Measurements from ENCODE around the gene TRIML1. TPM values are rescaled to one million over a fixed set of nuclear protein-coding genes. Genes with fewer than 3 reads are reported as not detected.

The TRIML1 gene
- total RNA-seq, 5 donors from 2014 or later (not counting 1 experiment from before 2014, with no cell fraction given) = not detected

GRCh38 chr4:188110741-188111471 is 28.3 kb upstream of the TRIML1 start:
- no peaks in the 10 kb centered on the region for H3K4me1 Mint-ChIP-seq
- CTCF ChIA-PET = no interaction called here

GRCh38 chr4:188111955-188112354 is 27.3 kb upstream of the TRIML1 start:
- no CpG with 5 or more reads among the region's 6 CpGs for WGBS (ENCODE audit: insufficient coverage)

More at GRCh38 chr4:188110741-188111471, 28.3 kb upstream of the TRIML1 start:
- DNase-seq = no peak
- no peaks in the 10 kb centered on the region for H3K27me3 ChIP-seq (replicated peaks in 1 of 2; ENCODE audit: control insufficient read depth in 2 of 2, extremely low read depth in 1 of 2, insufficient read depth in 2 of 2, low read length in 1 of 2)
- H3K27ac ChIP-seq (ENCODE audit: low read length) = no peak overlapping the region
- no peaks in the 10 kb centered on the region for H3K4me1 ChIP-seq (ENCODE audit: control insufficient read depth in 1 of 2, extremely low read depth in 1 of 2, insufficient read depth in 2 of 2, low read length in 2 of 2)
- POLR2A ChIA-PET = no interaction called here
- 29% methylated on average over 2 of the region's 7 CpGs for WGBS (ENCODE audit: insufficient coverage)
- no peak overlapping the region for H3K27ac Mint-ChIP-seq
- no peak for ATAC-seq (replicated peaks in 1 of 4)
- H3K36me3 Mint-ChIP-seq = no peaks in the 10 kb centered on the region
- H3K36me3 ChIP-seq (ENCODE audit: control insufficient read depth in 2 of 2, extremely low read depth in 1 of 2, insufficient read depth in 1 of 2, low read length in 1 of 2) = no peaks in the 10 kb centered on the region
- no peak overlapping the region for H3K4me3 ChIP-seq (ENCODE audit: control insufficient read depth in 1 of 2, extremely low read depth in 1 of 2, low read length in 1 of 2)
- no peaks in the 10 kb centered on the region for H3K27me3 Mint-ChIP-seq
- no peaks in the 10 kb centered on the region for H3K9me3 ChIP-seq
- peaks cover 10 to 15% (median 13%) of the 10 kb centered on the region in 3 donors for H3K9me3 Mint-ChIP-seq
- H3K4me3 Mint-ChIP-seq = no peak overlapping the region

DNA sequence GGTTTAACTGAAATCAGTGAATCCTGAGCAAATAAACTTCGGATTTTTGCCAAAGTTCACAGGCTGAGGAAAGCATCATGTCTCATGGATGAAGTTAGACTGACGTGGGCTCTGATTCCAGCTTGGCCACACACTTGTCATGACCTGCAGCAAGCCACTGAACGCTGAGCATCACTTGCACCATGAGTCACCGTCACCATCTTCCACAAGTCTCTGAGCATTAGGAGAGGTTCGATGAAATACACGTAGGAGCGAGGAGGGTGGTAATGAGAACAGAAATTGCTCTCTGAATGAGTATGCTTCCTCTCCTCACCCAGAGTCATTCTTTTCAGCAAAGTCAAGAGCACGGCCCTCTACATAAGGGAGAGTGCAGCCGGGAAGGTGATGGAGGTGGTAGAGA is 26.1 kb upstream of the TRIML1 start:
- no peaks in the 10 kb centered on the region for H3K36me3 Mint-ChIP-seq
- H3K27ac Mint-ChIP-seq = no peak overlapping the region
- ChIA-PET CTCF (no interaction called here), POLR2A (no interaction called here)
- H3K4me3 Mint-ChIP-seq = no peak overlapping the region
- H3K9me3 Mint-ChIP-seq = peaks cover 6 to 14% (median 11%) of the 10 kb centered on the region in 3 donors
- WGBS (ENCODE audit: insufficient coverage) = 80% methylated on average over 3 of the region's 9 CpGs
- Histone ChIP-seq H3K4me3 (ENCODE audit: control insufficient read depth in 1 of 2, extremely low read depth in 1 of 2, low read length in 1 of 2) (no peak overlapping the region), H3K9me3 (no peaks in the 10 kb centered on the region), H3K27me3 (replicated peaks in 1 of 2; ENCODE audit: control insufficient read depth in 2 of 2, extremely low read depth in 1 of 2, insufficient read depth in 2 of 2, low read length in 1 of 2) (peaks cover 0 to 3% of the 10 kb centered on the region in 2 experiments), H3K27ac (ENCODE audit: low read length) (no peak overlapping the region), H3K36me3 (ENCODE audit: control insufficient read depth in 2 of 2, extremely low read depth in 1 of 2, insufficient read depth in 1 of 2, low read length in 1 of 2) (no peaks in the 10 kb centered on the region), H3K4me1 (ENCODE audit: control insufficient read depth in 1 of 2, extremely low read depth in 1 of 2, insufficient read depth in 2 of 2, low read length in 2 of 2) (no peaks in the 10 kb centered on the region)
- no peak for ATAC-seq (replicated peaks in 1 of 4)
- H3K4me1 Mint-ChIP-seq = no peaks in the 10 kb centered on the region
- no peaks in the 10 kb centered on the region for H3K27me3 Mint-ChIP-seq
- DNase-seq = no peak

More at GRCh38 chr4:188111955-188112354, 27.3 kb upstream of the TRIML1 start:
- no peaks in the 10 kb centered on the region for H3K36me3 Mint-ChIP-seq
- no peaks in the 10 kb centered on the region for H3K4me1 Mint-ChIP-seq
- CTCF ChIA-PET = no interaction called here
- no peaks in the 10 kb centered on the region for H3K9me3 ChIP-seq
- H3K27me3 Mint-ChIP-seq = no peaks in the 10 kb centered on the region
- no peaks in the 10 kb centered on the region for H3K4me1 ChIP-seq (ENCODE audit: control insufficient read depth in 1 of 2, extremely low read depth in 1 of 2, insufficient read depth in 2 of 2, low read length in 2 of 2)
- POLR2A ChIA-PET = no interaction called here
- no peak overlapping the region for H3K4me3 ChIP-seq (ENCODE audit: control insufficient read depth in 1 of 2, extremely low read depth in 1 of 2, low read length in 1 of 2)
- no peak overlapping the region for H3K27ac ChIP-seq (ENCODE audit: low read length)
- DNase-seq (no peak), ATAC-seq (replicated peaks in 1 of 4) (no peak)
- peaks cover 11 to 15% (median 13%) of the 10 kb centered on the region in 3 donors for H3K9me3 Mint-ChIP-seq
- no peaks in the 10 kb centered on the region for H3K36me3 ChIP-seq (ENCODE audit: control insufficient read depth in 2 of 2, extremely low read depth in 1 of 2, insufficient read depth in 1 of 2, low read length in 1 of 2)
- no peak overlapping the region for H3K27ac Mint-ChIP-seq
- no peaks in the 10 kb centered on the region for H3K27me3 ChIP-seq (replicated peaks in 1 of 2; ENCODE audit: control insufficient read depth in 2 of 2, extremely low read depth in 1 of 2, insufficient read depth in 2 of 2, low read length in 1 of 2)
- H3K4me3 Mint-ChIP-seq = no peak overlapping the region

GRCh38 chr4:188117631-188118324 is 21.5 kb upstream of the TRIML1 start:
- H3K27me3 ChIP-seq (replicated peaks in 1 of 2; ENCODE audit: control insufficient read depth in 2 of 2, extremely low read depth in 1 of 2, insufficient read depth in 2 of 2, low read length in 1 of 2) = peaks cover 0 to 3% of the 10 kb centered on the region in 2 experiments
- WGBS (ENCODE audit: insufficient coverage) = 84% methylated on average over 14 of the region's 16 CpGs
- H3K4me1 ChIP-seq (ENCODE audit: control insufficient read depth in 1 of 2, extremely low read depth in 1 of 2, insufficient read depth in 2 of 2, low read length in 2 of 2) = no peaks in the 10 kb centered on the region
- no peaks in the 10 kb centered on the region for H3K36me3 ChIP-seq (ENCODE audit: control insufficient read depth in 2 of 2, extremely low read depth in 1 of 2, insufficient read depth in 1 of 2, low read length in 1 of 2)
- no peaks in the 10 kb centered on the region for H3K4me1 Mint-ChIP-seq
- DNase-seq (no peak), ATAC-seq (replicated peaks in 1 of 4) (no peak)
- POLR2A ChIA-PET = no interaction called here
- H3K27ac ChIP-seq (ENCODE audit: low read length) = no peak overlapping the region
- H3K27me3 Mint-ChIP-seq = no peaks in the 10 kb centered on the region
- no peaks in the 10 kb centered on the region for H3K9me3 ChIP-seq
- H3K27ac Mint-ChIP-seq = no peak overlapping the region
- no peaks in the 10 kb centered on the region for H3K36me3 Mint-ChIP-seq
- peaks cover 5 to 11% (median 7%) of the 10 kb centered on the region in 3 donors for H3K9me3 Mint-ChIP-seq
- H3K4me3 Mint-ChIP-seq = no peak overlapping the region
- H3K4me3 ChIP-seq (ENCODE audit: control insufficient read depth in 1 of 2, extremely low read depth in 1 of 2, low read length in 1 of 2) = no peak overlapping the region
- CTCF ChIA-PET = no interaction called here

- ATAC-seq (replicated peaks in 1 of 4) (no peak), DNase-seq (no peak)
- POLR2A ChIA-PET = no interaction called here
- H3K36me3 Mint-ChIP-seq = no peaks in the 10 kb centered on the region
- no peaks in the 10 kb centered on the region for H3K4me1 Mint-ChIP-seq
- Histone ChIP-seq H3K9me3 (no peaks in the 10 kb centered on the region), H3K4me3 (ENCODE audit: control insufficient read depth in 1 of 2, extremely low read depth in 1 of 2, low read length in 1 of 2) (no peak overlapping the region), H3K36me3 (ENCODE audit: control insufficient read depth in 2 of 2, extremely low read depth in 1 of 2, insufficient read depth in 1 of 2, low read length in 1 of 2) (no peaks in the 10 kb centered on the region), H3K27me3 (replicated peaks in 1 of 2; ENCODE audit: control insufficient read depth in 2 of 2, extremely low read depth in 1 of 2, insufficient read depth in 2 of 2, low read length in 1 of 2) (peaks cover 0 to 3% of the 10 kb centered on the region in 2 experiments), H3K27ac (ENCODE audit: low read length) (no peak overlapping the region), H3K4me1 (ENCODE audit: control insufficient read depth in 1 of 2, extremely low read depth in 1 of 2, insufficient read depth in 2 of 2, low read length in 2 of 2) (no peaks in the 10 kb centered on the region)
- WGBS (ENCODE audit: insufficient coverage) = 44% methylated on average over 5 of the region's 13 CpGs
- CTCF ChIA-PET = no interaction called here
- H3K9me3 Mint-ChIP-seq = peaks cover 7 to 17% (median 7%) of the 10 kb centered on the region in 3 donors
- no peak overlapping the region for H3K27ac Mint-ChIP-seq
- no peaks in the 10 kb centered on the region for H3K27me3 Mint-ChIP-seq
- H3K4me3 Mint-ChIP-seq = no peak overlapping the region
Measured at GRCh38 chr4:188121530-188121929, 17.7 kb upstream of the TRIML1 start.

- Histone ChIP-seq H3K4me3 (ENCODE audit: control insufficient read depth in 1 of 2, extremely low read depth in 1 of 2, low read length in 1 of 2) (no peak overlapping the region), H3K27me3 (replicated peaks in 1 of 2; ENCODE audit: control insufficient read depth in 2 of 2, extremely low read depth in 1 of 2, insufficient read depth in 2 of 2, low read length in 1 of 2) (no peaks in the 10 kb centered on the region), H3K36me3 (ENCODE audit: control insufficient read depth in 2 of 2, extremely low read depth in 1 of 2, insufficient read depth in 1 of 2, low read length in 1 of 2) (no peaks in the 10 kb centered on the region), H3K9me3 (no peaks in the 10 kb centered on the region), H3K4me1 (ENCODE audit: control insufficient read depth in 1 of 2, extremely low read depth in 1 of 2, insufficient read depth in 2 of 2, low read length in 2 of 2) (no peaks in the 10 kb centered on the region), H3K27ac (ENCODE audit: low read length) (no peak overlapping the region)
- H3K9me3 Mint-ChIP-seq = peaks cover 12 to 22% (median 20%) of the 10 kb centered on the region in 3 donors
- H3K4me3 Mint-ChIP-seq = no peak overlapping the region
- DNase-seq (no peak), ATAC-seq (replicated peaks in 1 of 4) (no peak)
- H3K27me3 Mint-ChIP-seq = no peaks in the 10 kb centered on the region
- no peaks in the 10 kb centered on the region for H3K4me1 Mint-ChIP-seq
- CTCF ChIA-PET = no interaction called here
- POLR2A ChIA-PET = no interaction called here
- H3K36me3 Mint-ChIP-seq = no peaks in the 10 kb centered on the region
- no peak overlapping the region for H3K27ac Mint-ChIP-seq
- WGBS (ENCODE audit: insufficient coverage) = no CpG with 5 or more reads among the region's 5 CpGs
Measured at GRCh38 chr4:188127214-188127874, 11.9 kb upstream of the TRIML1 start.
